ENCODE results near the gene NXPH3.

GRCh38 chr17:49583226-49583625, 7.6 kb downstream of the NXPH3 start:
- TF ChIP-seq POLR2AphosphoS5 (IDR thresholded peaks at IDR 0.05; ENCODE audit: borderline replicate concordance, low read depth, low read length) (no peak), EZH2 (IDR thresholded peaks at IDR 0.05) (no peak), FOXP2 (optimal IDR thresholded peaks at IDR 0.05; ENCODE audit: control extremely low read depth, extremely low read length, insufficient read depth) (no peak)

Measured in SK-N-MC (cell line).